Tracheal epithelial cell (primary cell): ENCODE measurements around the gene BCAT1. TPM values are rescaled to one million over a fixed set of nuclear protein-coding genes. Genes with fewer than 3 reads are reported as not detected.

Experiments
- total RNA-seq: library from RNA; depleted of rRNA; stranded (reverse); fragments of >200 nt; gene quantifications from 2 replicates; pipeline ENCODE4 v1.2.1, GENCODE V29; 2014

BCAT1 gene
- total RNA-seq: 13.2 and 17.6 TPM in 2 replicates

GRCh38 chr12:24948757-24949722, at the start of gene BCAT1:
Gene BCAT1, minus strand, starts transcription at chr12:24949101. Its CDS starts 169 bp downstream, at chr12:24948932.

Other genes starting within 250 kb of the BCAT1 start
- gene DNAI7, start 246.1 kb upstream of the BCAT1 start, total RNA-seq: not detected in 2 replicates
- 8.7 and 14.5 TPM in 2 replicates for gene ETFRF1, start 246.1 kb upstream of the BCAT1 start, total RNA-seq